IMR-90 (cell line): ENCODE data around the gene SEMA6A. TPM values are rescaled to one million over a fixed set of nuclear protein-coding genes. Genes with fewer than 3 reads are reported as not detected.

Source experiments
- ATAC-seq: fragments of 200-7000 bp; cut with Tn5 transposase; 2 replicates; pipeline ENCODE4 v1.9.1; 2020; ENCODE audit warnings: low read depth, mild to moderate bottlenecking, moderate library complexity
- BruUV-seq: library from RNA; stranded (reverse); fragments of 400-500 nt; replicated peaks from 2 replicates; lab custom pipeline; 2021; lab: Mats Ljungman, UMichigan
- CTCF ChIA-PET: fragments of 300-600 bp; formaldehyde crosslinking; extraction: SDS; loops from one replicate; lab custom pipeline; 2021; ENCODE audit warnings: antibody characterized with exemption; lab: Yijun Ruan, JAX
- POLR2A ChIA-PET: fragments of 300-600 bp; sonication (Branson Sonifier 250); formaldehyde crosslinking; loops from one replicate; lab custom pipeline; 2022; ENCODE audit warnings: antibody characterized with exemption; ENCODE audit not compliant: unreplicated experiment; lab: Charles Lee
- DNase-seq: peaks from one replicate; pipeline ENCODE4 v3.0.0; 2013
- H2AFZ ChIP-seq: replicated peaks from 2 replicates; pipeline ENCODE3; 2013; ENCODE audit warnings: low read length, mild to moderate bottlenecking; ENCODE audit not compliant: poor library complexity
- H2AK5ac ChIP-seq: 2 replicates; pipeline ENCODE4 v1.6.1; 2013; ENCODE audit warnings: low read depth, low read length, inconsistent platforms
- H2AK9ac ChIP-seq: replicated peaks from 2 replicates; pipeline ENCODE3; 2013; ENCODE audit warnings: mild to moderate bottlenecking, low read depth, low read length, moderate library complexity; ENCODE audit not compliant: poor library complexity
- H2BK120ac ChIP-seq: 2 replicates; pipeline ENCODE4 v1.6.1; 2013; ENCODE audit warnings: low read depth, low read length, inconsistent platforms
- H2BK15ac ChIP-seq: 3 replicates; pipeline ENCODE4 v1.6.1; 2013; ENCODE audit warnings: low read depth, low read length, inconsistent platforms
- H2BK20ac ChIP-seq: 2 replicates; pipeline ENCODE4 v1.6.1; 2013; ENCODE audit warnings: low read depth, mild to moderate bottlenecking, inconsistent platforms, low read length, moderate library complexity
- H2BK5ac ChIP-seq: 2 replicates; pipeline ENCODE4 v1.6.1; 2013; ENCODE audit warnings: mild to moderate bottlenecking, low read depth, low read length, inconsistent platforms; ENCODE audit not compliant: poor library complexity, severe bottlenecking
- H3K14ac ChIP-seq: replicated peaks from 2 replicates; pipeline ENCODE4 v1.6.1; 2013; ENCODE audit warnings: low read depth, low read length, inconsistent platforms
- H3K18ac ChIP-seq: 2 replicates; pipeline ENCODE4 v1.6.1; 2013; ENCODE audit warnings: low read depth, low read length, control low read depth
- H3K23ac ChIP-seq: 2 replicates; pipeline ENCODE4 v1.6.1; 2013; ENCODE audit warnings: low read depth, low read length, inconsistent platforms
- H3K27ac ChIP-seq: 2 replicates; pipeline ENCODE4 v1.5.1; 2013; ENCODE audit warnings: mild to moderate bottlenecking, control low read depth, low read length; ENCODE audit not compliant: insufficient read depth
- H3K27me3 ChIP-seq: 2 replicates; pipeline ENCODE4 v1.6.1; 2013; ENCODE audit warnings: low read length; ENCODE audit not compliant: control insufficient read depth, insufficient read depth
- H3K36me3 ChIP-seq: 2 replicates; pipeline ENCODE4 v1.6.1; 2013; ENCODE audit warnings: low read length, mixed read lengths; ENCODE audit not compliant: control insufficient read depth, insufficient read depth
- H3K4ac ChIP-seq: 2 replicates; pipeline ENCODE4 v1.6.1; 2013; ENCODE audit warnings: low read depth, low read length, inconsistent platforms
- H3K4me1 ChIP-seq: 2 replicates; pipeline ENCODE4 v1.6.1; 2013; ENCODE audit warnings: low read length, mixed read lengths; ENCODE audit not compliant: control insufficient read depth, insufficient read depth
- H3K4me2 ChIP-seq: 2 replicates; pipeline ENCODE4 v1.6.1; 2013; ENCODE audit warnings: low read depth, mild to moderate bottlenecking, control low read depth, low read length, moderate library complexity
- H3K4me3 ChIP-seq: 2 replicates; pipeline ENCODE4 v1.5.1; 2013; ENCODE audit warnings: low read depth, mild to moderate bottlenecking, control low read depth, low read length, moderate library complexity; ENCODE audit not compliant: insufficient read depth
- H3K56ac ChIP-seq: 2 replicates; pipeline ENCODE4 v1.6.1; 2013; ENCODE audit warnings: low read length, inconsistent platforms; ENCODE audit not compliant: insufficient read depth; ENCODE audit errors: extremely low read depth
- H3K79me1 ChIP-seq, 2 experiments: 2 replicates each; pipeline ENCODE4 v1.6.1; 2013; ENCODE audit warnings: low read length in 2 of 2, inconsistent platforms in 1 of 2, low read depth in 1 of 2
- H3K9ac ChIP-seq: 2 replicates; pipeline ENCODE4 v1.6.1; 2013; ENCODE audit warnings: low read depth, low read length, control low read depth
- H3K9me1 ChIP-seq: 2 replicates; pipeline ENCODE4 v1.6.1; 2013; ENCODE audit warnings: low read length, inconsistent platforms; ENCODE audit not compliant: insufficient read depth
- H3K9me3 ChIP-seq: 2 replicates; pipeline ENCODE4 v1.6.1; 2013; ENCODE audit warnings: low read length; ENCODE audit not compliant: control insufficient read depth, insufficient read depth
- H4K20me1 ChIP-seq: 2 replicates; pipeline ENCODE4 v1.6.1; 2013; ENCODE audit warnings: low read length, inconsistent platforms; ENCODE audit not compliant: insufficient read depth
- H4K5ac ChIP-seq: 2 replicates; pipeline ENCODE4 v1.6.1; 2013; ENCODE audit warnings: mild to moderate bottlenecking, low read depth, low read length, control low read depth
- H4K8ac ChIP-seq, 2 experiments: 2 replicates each; pipeline ENCODE4 v1.6.1; 2013; ENCODE audit warnings: low read depth in 2 of 2, low read length in 2 of 2, control low read depth in 1 of 2, inconsistent platforms in 1 of 2
- H4K91ac ChIP-seq: 2 replicates; pipeline ENCODE4 v1.6.1; 2013; ENCODE audit warnings: low read depth, low read length, inconsistent platforms; ENCODE audit not compliant: insufficient read depth
- RAD21 ChIP-seq: IDR thresholded peaks from 2 replicates; pipeline ENCODE4 v1.6.1; 2012; ENCODE audit warnings: low read length, improper control_type of control experiment
- RCOR1 ChIP-seq: IDR thresholded peaks from 2 replicates; pipeline ENCODE4 v1.6.1; 2012; ENCODE audit warnings: mild to moderate bottlenecking, low read length, improper control_type of control experiment; ENCODE audit not compliant: insufficient replicate concordance
- RFX5 ChIP-seq: IDR thresholded peaks from 2 replicates; pipeline ENCODE4 v1.8.0; 2012; ENCODE audit warnings: low read depth, mild to moderate bottlenecking, low read length, moderate library complexity
- WGBS, 2 experiments: methylation state at CpG; one replicate each; pipeline versions ENCODE4 v1.1.5 to v1.1.7; 2013; ENCODE audit warnings: missing lambda C conversion rate in 2 of 2; ENCODE audit not compliant: insufficient read length in 1 of 2; ENCODE audit errors: extremely low coverage in 2 of 2; 5-methylcytosine and 5-hydroxymethylcytosine counted together
- dilution Hi-C: fragments of 300-500 bp; cut with HindIII; formaldehyde crosslinking; loops from one replicate; pipeline ENCODE4 v1.14.3; 2018; ENCODE audit warnings: low sequenced_read_pairs; ENCODE audit not compliant: unreplicated experiment
- in situ Hi-C: fragments of 300-500 bp; cut with MboI; formaldehyde crosslinking; loops from 3 replicates; pipeline ENCODE4 v1.14.3; 2019; ENCODE audit warnings: low sequenced_read_pairs, inconsistent platforms, mixed read lengths
- intact Hi-C: fragments of 100-400 bp; cut with micrococcal nuclease; formaldehyde crosslinking; loops from 2 replicates; pipeline ENCODE4 v1.10.0; 2022
- polyA plus RNA-seq, 3 experiments: library from polyadenylated mRNA; depleted of rRNA; stranded (reverse); fragments of >200 nt; gene quantifications; 2 replicates each; pipeline ENCODE4 v1.2.3, GENCODE V29; 2012; ENCODE audit warnings: low replicate concordance in 1 of 3
- total RNA-seq: library from RNA; depleted of rRNA; stranded (reverse); fragments of >200 nt; gene quantifications from 2 replicates; pipeline ENCODE4 v1.2.3, GENCODE V29; 2012

SEMA6A gene
- total and polyA plus RNA-seq, 2 of the 4 experiments (the other 2 are of a cell fraction): 0.27 to 0.36 TPM

- no TSS peak for BruUV-seq
- ATAC-seq (no peak), DNase-seq (no peak)
- Histone ChIP-seq H2AK9ac (no peak overlapping the region), H3K27ac (no peak overlapping the region), H3K23ac (no peak overlapping the region), H3K18ac (no peak overlapping the region), H3K4ac (no peak overlapping the region), H4K20me1 (no peaks in the 10 kb centered on the region), H3K36me3 (no peaks in the 10 kb centered on the region), H2BK15ac (no peak overlapping the region), H2AK5ac (no peak overlapping the region), H3K79me1 (no peaks in the 10 kb centered on the region), H2BK20ac (no peak overlapping the region), H3K56ac (no peak overlapping the region), H3K9me3 (peaks cover 5% of the 10 kb centered on the region; the same call in 1 of the 2 replicates), H3K4me2 (no peak overlapping the region), H2BK5ac (no peak overlapping the region), H4K91ac (no peak overlapping the region), H3K4me3 (no peak overlapping the region), H3K27me3 (no peaks in the 10 kb centered on the region), H4K5ac (no peak overlapping the region), H3K4me1 (no peaks in the 10 kb centered on the region), H3K14ac (no peak overlapping the region), H4K8ac (no peak overlapping the region), H2AFZ (no peak overlapping the region), H3K9me1 (no peaks in the 10 kb centered on the region), H3K9ac (no peak overlapping the region), H2BK120ac (no peak overlapping the region)
- POLR2A ChIA-PET: no interaction called here
- dilution Hi-C loops (no loop called here), intact Hi-C loops (no loop called here), in situ Hi-C loops (no loop called here)
- CTCF ChIA-PET: no interaction called here
- TF ChIP-seq RAD21 (no peak), RFX5 (no peak), RCOR1 (no peak)
- WGBS, 2 experiments: no CpG with 5 or more reads among the region's 5 CpGs
Observed at GRCh38 chr5:116480894-116481510, 93.6 kb downstream of the SEMA6A start.
